NOMO-1 (cell line): ENCODE measurements around the gene AKR1D1.

Experiments used
- DNase-seq, 2 experiments: peaks; one replicate each; lab custom pipeline; 2025; ENCODE audit not compliant: unreplicated experiment in 2 of 2; lab: John Stamatoyannopoulos, UW

Gene AKR1D1

DNA sequence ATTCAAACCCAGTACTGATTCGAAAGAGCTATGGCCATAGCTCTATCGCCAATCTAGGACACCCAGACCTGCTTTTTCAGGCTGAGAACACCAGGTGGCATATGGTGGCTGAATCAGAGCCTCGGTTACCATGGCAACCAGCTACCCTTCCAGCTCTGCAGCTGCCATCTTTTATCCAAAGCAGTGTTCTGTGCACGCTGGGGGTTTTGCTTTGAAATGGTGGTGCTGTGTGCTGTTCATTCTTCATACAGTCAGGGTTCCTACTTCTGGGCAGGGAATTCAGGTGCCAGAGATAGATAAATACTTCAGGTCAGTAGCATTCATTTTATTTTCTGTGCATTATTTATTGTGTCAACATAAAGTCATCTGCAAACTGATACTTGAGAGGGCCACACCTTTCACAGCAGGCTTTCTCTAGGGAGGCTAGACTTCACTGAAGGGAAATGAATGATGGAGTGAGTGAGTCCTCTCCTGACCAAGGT, 85.4 kb downstream of the AKR1D1 start:
- DNase-seq, result peak; percentile 30 to 65

DNA sequence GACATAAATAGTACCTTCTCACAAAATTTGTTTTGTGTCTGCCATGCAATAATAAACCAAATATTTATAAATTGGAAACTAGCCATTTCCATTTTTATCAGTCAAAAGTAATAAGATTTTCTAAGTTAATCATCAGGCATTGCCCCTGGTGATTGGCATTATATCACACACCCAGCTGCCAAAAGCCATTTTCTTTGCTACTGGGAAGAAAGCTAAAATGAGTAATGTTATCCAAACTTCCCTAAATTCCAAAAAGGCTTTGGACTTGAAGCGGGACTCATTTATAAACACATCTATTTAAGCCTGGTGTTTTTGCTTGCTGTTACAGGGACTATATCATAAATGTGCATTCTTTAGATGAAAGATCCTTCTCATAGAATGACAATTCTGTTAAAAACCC, 86.0 kb downstream of the AKR1D1 start:
- no peak for DNase-seq

GRCh38 chr7:138163800-138164199, 87.5 kb downstream of the AKR1D1 start:
- no peak for DNase-seq

- no peak for DNase-seq
These were observed 88.5 kb downstream of the AKR1D1 start for GRCh38 chr7:138164804-138165203.

- DNase-seq, result no peak
These were observed 90.4 kb downstream of the AKR1D1 start for GRCh38 chr7:138166681-138167080.

DNA sequence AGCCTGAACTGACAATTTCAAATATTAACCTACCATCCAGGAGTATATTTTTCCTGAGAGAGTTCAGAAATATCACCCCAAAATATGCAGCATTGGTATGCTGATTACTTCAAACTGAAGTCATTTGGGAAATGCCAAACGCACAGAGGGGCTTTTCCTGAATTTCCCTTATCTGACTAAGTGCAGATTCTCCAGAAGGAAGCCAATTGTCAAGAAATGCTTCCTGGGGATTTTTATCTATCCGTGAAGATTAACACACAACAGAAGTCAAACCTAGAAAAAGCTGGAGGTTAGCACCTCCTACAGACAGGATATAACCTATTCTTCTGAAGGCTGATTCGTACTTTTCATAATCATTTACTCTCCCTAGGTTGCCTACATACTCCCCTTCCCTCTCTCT, 91.0 kb downstream of the AKR1D1 start:
- no peak for DNase-seq

GRCh38 chr7:138167869-138168296, 91.6 kb downstream of the AKR1D1 start:
- no peak for DNase-seq
